NCI-H2227 treated with DMSO at 0.1 percent for 48 hours (cell line): ENCODE data around the gene DLL3.

Experiments
- DNase-seq: peaks from one replicate; lab custom pipeline; 2025; lab: John Stamatoyannopoulos, UW

The DLL3 gene

GRCh38 chr19:39516270-39516669, 17.5 kb downstream of the DLL3 start:
- no peak for DNase-seq

- no peak for DNase-seq
These were observed 18.7 kb downstream of the DLL3 start for GRCh38 chr19:39517432-39517831.

GRCh38 chr19:39518458-39518857, 19.7 kb downstream of the DLL3 start:
- DNase-seq = no peak

- peak; percentile 95 for DNase-seq
These were observed 20.2 kb downstream of the DLL3 start for GRCh38 chr19:39518975-39519374.

- no peak for DNase-seq
These were observed 22.1 kb downstream of the DLL3 start for GRCh38 chr19:39520541-39521484.

- no peak for DNase-seq
These were observed 25.7 kb downstream of the DLL3 start for GRCh38 chr19:39524495-39524894.

GRCh38 chr19:39525205-39525604, 26.5 kb downstream of the DLL3 start:
- DNase-seq = no peak

- DNase-seq = no peak
These were observed 33.1 kb downstream of the DLL3 start for GRCh38 chr19:39531834-39532232.

GRCh38 chr19:39532233-39533002, 33.7 kb downstream of the DLL3 start, which contains the start of gene EID2B:
EID2B (minus strand) TSS chr19:39532852; CDS start chr19:39532802, 50 bp downstream.
- DNase-seq = peak; percentile 100

GRCh38 chr19:39533003-39533512, 34.3 kb downstream of the DLL3 start:
- no peak for DNase-seq

- DNase-seq = no peak
These were observed 35.0 kb downstream of the DLL3 start for GRCh38 chr19:39533791-39534190.

- no peak for DNase-seq
These were observed 40.4 kb downstream of the DLL3 start for GRCh38 chr19:39539165-39539517.

- DNase-seq = peak; percentile 100
These were observed 41.0 kb downstream of the DLL3 start, which contains the start of gene EID2 for GRCh38 chr19:39539518-39540332. EID2 (minus strand) TSS chr19:39540161; CDS start chr19:39540079, 82 bp downstream.

GRCh38 chr19:39540333-39540673, 41.6 kb downstream of the DLL3 start:
- DNase-seq = no peak

GRCh38 chr19:39542206-39542605, 43.5 kb downstream of the DLL3 start:
- peak; percentile 98 for DNase-seq

- no peak for DNase-seq
These were observed 44.7 kb downstream of the DLL3 start for GRCh38 chr19:39543477-39543857.

GRCh38 chr19:39544226-39544903, 45.6 kb downstream of the DLL3 start:
- no peak for DNase-seq

GRCh38 chr19:39544911-39545310, 46.2 kb downstream of the DLL3 start:
- no peak for DNase-seq

- DNase-seq = peak; percentile 49
These were observed 47.9 kb downstream of the DLL3 start for GRCh38 chr19:39546599-39546998.

- DNase-seq = no peak
These were observed 51.5 kb downstream of the DLL3 start for GRCh38 chr19:39550197-39550596.

- no peak for DNase-seq
These were observed 54.4 kb downstream of the DLL3 start for GRCh38 chr19:39553082-39553652.
